SHP77 treated with DMSO at 0.1 percent for 48 hours (cell line): Measurements from ENCODE around the gene S100A7A.
"Not testable (repeated sequence)": the region's sequence is repeated elsewhere in the genome, so short reads cannot be mapped to it uniquely, and the experiment has no call there.

Experiments
- DNase-seq: peaks from one replicate; lab custom pipeline; 2025; lab: John Stamatoyannopoulos, UW

Gene S100A7A

DNA sequence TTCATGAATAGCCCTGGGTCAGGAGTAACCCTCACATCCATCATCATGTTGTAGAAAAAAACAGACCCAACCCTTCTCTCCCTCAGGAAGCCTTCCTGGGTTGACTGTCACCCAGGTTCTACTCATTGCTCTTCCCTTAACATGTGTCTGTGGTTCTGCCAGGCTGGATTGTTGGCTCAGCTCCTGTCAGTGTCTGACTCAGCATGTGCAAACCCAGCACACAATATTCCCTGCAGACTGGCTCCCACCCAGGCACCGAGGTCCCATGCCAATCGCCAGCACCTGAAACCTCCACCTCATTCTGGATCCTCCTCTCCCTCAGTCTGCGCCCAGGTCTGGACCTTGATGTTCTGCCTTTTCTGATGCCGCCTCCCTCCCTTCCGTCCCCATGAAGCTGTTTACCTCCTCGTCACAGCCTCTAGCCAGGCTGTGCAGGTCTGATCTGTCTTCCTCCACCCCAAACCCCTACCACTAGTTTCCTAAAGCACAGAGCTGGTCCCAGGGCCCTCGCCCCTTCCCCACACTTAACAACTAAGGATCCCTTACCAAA is 21.1 kb upstream of the S100A7A start:
- DNase-seq = no peak

DNA sequence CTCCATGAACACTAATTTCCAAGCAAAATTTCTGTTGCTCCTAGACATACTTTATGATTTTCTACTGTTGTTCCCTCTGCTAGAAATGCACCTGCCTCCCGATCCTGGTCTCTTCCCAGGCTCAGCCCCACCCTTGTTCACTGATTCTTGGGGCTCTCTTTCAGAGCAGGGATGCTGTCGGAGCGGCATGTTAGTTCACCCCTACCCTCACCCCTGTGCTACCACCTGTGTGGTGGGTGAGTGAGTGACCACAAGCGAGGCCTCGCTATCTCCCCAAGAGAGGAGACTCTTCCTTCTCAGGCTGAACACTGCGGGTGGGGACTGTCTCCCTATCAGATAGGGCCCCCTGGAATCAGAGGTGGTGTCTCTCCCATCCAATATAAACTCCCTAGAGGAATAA is 20.5 kb upstream of the S100A7A start:
- DNase-seq = no peak

DNA sequence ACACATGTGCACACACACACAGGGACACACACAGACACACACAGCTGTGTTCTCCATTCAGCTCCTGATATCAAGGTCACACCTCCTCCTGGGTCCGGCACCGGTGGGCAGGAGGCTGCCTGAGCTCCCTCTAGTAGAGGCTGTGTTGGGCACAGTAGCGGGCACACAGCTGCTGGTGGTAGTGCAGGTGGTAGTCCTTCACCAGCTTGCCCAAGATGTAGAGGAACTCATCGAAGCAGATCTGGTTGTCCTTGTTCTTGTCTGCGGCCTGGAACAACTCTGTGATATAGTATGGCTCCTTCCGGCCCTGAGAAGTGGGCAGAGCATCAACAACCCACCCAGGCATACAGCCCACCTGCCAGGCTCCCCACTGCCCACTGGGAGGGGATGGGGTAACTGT is 19.9 kb upstream of the S100A7A start:
- DNase-seq = no peak

DNA sequence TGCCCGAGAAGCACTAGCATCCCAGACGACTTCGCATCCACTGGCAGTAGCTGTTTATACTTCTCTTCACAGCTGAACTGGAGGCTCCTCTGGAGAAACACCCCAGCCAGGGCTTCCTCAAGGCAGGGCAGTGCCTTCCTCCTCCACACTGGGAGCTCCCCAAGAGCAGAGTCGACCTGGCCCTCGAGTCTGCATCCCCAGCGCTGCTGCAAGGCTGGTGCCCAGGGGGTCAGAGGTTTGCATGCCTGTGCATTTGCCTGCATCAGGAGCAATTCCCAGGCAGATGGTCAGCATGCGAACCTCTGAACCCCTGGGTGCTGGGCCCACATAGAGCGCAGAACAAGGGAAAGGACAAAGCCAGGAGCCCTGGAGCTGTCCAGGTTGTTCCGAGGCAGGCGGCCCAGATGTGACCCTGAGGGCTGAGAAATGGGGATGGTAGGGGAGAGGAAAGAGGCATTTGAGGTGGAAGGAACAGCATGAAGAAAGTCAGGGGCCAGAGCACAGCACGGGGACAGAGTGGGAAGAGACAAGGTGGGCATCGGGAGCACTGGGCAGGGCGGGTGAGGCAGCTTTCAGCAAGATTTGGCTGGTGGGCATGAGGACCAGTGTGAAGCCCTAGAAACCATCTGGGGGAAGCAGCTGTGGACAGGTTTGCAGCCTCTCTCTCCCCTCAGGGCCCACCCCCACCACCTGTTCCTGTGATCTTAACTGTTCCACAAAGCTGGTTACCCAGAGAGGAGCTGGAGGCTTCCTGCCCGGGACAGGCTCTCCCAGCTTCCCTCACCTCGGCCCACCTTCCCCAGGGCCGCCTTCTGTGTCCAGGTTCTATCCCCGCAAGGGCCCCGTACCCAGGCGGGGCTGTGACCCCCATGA is 19.0 kb upstream of the S100A7A start:
- no peak for DNase-seq

DNA sequence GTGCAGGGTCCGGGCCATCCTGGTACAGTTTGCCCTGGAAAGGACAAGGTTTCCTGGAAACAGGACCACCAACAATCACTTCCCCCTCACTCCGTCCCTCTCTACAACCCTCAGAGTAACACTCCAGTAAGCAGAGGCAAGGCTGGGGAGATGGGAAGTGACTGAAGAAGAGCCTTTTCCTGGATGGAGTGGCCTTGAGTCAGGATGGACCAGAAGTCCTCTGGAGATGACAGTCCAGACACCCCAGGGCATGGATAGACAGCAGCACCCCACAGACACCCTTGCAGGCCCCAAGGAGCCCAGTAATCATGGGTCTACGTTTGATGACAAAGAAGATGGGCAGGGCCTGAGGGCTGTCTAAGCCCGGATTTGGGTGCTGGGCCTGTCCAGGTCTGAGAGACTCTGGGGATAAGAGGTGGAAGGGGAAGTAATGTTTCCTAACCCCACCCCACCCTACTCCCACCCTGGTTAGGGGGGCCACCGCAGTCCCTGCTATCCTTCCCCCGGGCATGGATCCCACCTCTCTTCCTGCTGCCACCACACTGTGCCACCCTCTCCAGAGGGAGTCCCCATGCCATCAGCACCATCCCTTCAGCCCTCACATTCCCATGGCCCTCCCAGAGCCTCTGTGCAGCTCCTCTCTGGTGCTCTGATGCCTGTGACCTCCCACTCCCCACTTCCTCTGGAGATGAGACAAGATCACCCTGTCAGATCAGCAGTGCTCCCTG is 18.2 kb upstream of the S100A7A start:
- no peak for DNase-seq

DNA sequence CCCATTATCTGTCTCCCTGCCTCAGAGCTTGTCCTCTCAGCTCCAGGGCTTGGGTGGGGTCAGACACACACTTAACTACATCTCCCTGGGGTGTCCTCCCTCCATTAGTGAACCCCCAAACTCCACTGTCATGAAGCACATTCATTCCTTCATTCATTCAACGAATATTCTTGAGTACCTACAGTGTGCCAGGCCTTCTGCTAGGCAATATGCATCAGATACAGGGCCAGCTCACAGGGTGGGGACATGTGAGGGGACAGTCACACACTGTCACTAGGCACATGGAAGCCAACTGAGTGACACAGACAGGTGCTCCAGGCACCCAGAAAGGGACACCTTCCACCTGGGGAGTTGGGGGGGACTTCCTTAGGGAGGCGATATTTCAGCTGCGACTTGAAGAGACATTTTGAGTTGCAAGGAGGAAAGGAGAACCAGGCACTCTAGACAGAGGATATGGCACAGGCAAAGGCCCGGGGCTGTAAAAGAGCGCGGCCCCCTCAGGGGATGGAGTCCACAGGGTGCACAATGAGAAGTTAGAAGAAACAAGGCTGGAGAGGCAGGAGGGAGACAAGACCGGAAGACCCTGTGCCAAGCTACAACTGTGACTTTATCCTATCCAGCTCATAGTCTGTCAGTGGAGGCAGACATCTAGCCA is 16.8 kb upstream of the S100A7A start:
- DNase-seq = no peak

DNA sequence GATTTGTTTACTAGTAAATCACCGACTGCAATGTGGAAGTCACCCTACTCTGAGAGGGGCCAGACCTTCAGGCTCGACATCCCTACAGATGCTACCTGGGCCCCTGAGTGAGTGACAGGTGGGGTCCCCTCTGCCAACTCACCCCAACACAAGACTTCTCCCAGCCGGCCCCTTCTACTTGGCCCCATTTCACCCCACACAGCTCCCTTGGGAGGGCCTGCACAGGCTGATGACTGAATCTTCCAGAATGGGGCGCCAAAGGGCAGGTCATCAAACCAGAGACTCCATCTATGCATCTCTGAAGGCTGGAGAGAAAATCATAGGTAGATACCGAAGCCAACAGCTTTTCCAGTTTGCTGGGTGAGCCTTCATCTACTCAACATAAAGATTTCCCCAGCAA is 16.1 kb upstream of the S100A7A start:
- DNase-seq = no peak

DNA sequence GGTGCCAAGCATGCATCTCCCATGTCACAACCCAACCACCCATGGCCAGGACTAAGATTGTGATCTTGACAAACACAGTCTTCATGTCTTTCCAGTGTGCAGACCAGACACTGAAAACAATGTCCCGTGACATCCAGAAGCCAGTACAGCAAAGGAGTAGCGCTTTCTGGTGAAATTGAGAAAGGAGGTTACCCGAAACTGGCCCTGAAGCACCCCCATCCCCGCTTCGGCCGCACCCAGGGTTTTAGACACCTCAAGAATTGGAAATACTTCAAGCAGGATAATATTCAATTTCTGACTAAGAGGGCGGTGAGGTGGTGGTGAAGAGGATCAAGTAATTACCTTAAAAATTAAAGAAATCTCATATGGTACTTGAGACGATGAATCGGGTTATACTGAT is 14.9 kb upstream of the S100A7A start:
- no peak for DNase-seq

DNA sequence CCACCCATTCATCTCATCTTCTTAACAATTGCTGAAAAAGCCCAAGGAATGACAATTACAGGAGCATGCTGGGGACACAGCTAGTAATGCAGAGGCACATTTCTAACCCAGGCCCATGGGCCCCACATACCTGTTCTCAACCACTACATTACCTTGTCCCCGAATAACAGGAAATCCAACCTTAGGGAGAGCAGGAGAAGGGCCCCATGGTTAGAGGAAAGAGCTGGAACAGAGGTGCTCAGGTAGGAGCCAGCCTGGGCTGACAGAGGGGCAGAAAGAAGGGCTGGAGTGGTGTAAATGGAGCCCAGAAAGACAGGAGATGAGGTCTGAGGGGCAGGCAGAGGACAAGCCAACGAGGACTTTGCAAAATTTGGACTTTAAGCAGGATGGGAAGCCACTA is 14.1 kb upstream of the S100A7A start:
- no peak for DNase-seq

DNA sequence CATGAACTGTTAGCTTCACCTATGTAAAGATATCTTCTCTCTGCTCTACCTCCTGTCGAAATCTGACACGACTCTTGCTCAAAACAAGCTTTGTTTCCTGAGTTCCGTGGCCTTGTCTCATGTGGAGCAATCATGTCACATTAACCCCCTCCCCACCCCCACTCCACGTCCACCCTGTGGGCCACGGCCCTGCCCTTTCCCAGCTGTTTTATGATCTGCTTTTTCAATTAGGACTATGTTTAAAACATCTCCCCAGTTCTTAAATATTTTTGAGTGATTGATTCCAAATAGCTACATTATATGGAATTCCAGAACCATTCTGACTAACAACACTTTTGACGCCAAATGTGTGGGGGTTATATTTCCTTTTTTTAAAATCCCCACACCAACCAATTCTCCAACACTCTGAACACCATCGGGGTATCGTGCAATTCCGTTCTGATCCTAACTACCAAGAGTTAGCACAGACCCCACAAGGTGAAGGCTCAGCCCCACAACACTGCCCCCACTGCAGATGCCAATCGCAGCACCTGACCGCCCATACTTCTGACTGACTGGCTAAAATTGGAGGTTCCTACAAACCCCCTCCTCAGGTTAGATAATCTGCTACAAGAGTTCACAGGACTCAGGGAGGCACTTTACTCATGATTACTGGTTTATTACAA is 12.8 kb upstream of the S100A7A start:
- no peak for DNase-seq

DNA sequence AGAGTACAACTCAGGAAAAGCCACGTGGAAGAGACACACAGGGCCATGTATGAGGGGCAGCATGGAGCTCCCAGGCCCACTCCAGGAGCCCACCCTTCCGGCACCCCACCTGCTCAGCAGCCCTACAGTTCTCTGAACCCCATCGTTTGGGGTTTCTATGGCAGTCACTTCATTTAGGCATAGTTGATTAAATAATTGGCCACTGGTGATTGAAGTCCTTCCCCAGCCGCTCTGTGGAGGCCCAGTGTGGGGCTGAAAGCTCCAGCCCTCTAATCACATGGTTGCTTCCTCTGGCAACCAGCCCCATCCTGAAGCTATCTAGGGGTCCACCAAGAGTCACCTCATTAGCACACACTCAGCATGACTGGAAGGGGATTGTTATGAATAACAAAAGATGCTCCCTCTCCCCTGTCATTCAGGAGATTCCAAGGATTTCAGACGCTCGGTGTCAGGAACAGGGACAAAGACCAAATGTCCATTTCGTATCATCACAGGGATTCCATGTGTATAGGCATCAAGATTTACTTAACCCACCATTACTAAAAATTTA is 12.2 kb upstream of the S100A7A start:
- no peak for DNase-seq

DNA sequence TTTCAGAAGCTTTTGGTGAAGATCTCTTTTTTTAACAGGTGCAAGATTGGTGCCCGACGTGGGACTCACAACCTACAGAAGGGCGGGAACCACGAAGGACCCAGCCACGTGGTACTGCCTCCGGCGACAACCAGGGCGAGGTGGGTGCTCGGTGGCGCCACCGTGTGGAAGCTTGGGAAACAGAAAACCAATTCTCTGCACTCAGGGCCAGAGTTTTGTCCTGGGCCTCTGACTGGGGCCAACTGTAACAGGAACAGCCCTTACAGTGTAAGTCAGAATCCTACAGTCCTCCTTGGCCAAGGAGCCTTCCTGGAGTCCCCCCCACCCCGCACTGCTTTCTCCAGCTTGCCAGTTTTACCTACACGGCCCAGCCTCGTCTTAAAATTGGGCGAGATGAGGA is 11.6 kb upstream of the S100A7A start:
- DNase-seq = peak; percentile 14

DNA sequence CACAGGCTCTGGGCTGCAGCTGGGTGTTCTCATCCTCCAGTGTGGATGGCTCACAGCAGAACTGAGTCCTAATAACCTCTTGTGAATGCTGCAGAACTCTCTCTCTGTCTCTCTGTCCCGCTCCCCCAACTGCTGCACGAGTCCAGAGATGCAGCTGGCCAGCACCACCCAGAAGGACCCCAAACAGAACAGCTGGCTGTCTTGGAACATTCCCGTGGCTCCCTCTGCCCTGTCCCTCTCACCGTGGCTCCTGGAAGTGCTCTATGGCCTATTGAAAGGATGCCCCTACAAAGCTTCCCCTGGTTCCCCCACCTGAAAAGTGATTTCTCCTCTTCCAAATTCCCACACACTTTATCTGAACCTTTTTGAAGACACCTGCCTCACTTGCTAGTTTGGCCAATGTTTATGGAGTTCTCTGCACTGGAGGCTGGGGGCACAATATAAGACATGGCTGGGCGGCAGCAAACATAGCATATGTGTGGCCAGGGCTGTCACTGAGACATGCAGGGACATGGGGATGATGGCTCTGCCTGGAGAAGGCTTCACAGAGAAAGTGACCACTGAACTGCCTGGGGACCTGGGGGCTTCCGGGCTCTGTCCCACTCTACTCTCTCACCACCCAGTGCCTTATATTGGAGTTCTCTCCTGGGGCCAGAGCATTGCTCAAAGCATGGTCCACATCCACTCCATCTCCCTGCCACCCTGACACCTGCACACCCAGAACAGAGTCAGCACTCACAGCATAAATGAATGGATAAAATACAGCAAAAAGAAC is 10.3 kb upstream of the S100A7A start:
- not testable (repeated sequence) for DNase-seq

DNA sequence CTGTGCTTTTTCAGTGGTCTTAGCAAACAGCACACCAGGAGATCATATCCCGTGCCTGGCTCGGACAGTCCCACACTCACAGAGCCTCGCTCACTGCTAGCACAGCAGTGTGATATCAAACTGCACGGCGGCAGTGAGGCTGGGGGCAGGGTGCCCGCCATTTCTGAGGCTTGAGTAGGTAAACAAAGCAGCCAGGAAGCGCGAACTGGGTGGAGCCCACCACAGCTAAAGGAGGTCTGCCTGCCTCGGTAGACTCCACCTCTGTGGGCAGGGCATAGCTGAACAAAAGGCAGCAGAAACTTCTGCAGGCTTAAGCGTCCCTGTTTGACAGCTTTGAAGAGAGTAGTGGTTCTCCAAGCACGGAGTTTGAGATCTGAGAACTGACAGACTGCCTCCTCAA is 9.0 kb upstream of the S100A7A start:
- DNase-seq = peak; percentile 17

DNA sequence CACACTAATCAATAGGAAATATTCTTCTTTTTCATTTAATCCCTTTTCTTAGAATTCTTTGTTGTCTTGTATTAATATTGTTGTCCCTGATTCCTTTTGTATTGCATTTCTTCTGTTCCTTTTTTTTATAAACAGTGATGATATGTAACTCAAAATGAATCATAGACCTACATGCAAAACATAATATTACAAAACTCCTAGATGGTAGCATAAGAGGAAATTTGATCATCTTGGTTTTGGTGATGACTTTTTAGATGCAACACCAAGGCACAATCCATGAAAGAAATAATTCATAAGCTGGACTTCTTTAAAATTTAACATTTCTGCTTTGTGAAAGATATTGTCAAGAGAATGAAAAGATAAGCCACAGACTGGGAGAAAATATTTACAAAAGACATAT is 2.4 kb upstream of the S100A7A start:
- DNase-seq = not testable (repeated sequence)

DNA sequence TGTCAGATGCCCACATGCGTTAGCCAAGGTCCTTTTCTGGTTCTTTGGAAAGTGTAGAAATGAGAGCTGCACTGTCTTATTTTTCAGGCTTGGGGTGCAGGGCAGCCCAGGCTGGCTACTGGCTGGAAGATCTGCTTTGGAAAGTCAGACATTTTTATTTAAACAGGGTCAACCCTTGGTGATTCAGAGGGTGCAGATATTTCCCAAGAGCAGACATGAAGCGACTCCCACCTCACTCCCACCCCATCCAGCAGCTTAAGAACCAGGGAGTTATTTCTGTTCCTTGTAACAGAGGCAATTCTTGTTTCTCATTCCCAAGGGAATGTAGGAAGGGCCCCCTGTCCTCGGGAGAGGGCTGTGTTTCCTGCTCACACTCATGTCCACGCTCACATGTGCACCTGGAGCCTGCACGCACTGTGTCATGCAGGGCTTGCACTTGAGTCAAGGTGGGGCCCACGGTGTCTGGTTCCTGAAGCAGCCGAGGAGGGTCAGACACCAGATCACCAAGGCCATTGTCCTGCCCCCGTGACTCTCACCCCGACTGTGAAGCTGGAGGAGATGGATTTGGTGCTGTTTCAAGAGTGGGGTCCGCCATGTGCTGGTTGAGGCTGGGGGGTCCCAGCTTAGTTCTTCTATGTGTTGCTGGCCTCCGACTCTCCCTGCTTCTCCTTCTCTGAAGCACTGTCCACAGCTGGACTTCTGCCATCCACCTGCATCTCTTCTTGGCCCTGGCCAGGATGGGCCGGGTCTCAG is 992 bp downstream of the S100A7A start:
- DNase-seq = no peak

DNA sequence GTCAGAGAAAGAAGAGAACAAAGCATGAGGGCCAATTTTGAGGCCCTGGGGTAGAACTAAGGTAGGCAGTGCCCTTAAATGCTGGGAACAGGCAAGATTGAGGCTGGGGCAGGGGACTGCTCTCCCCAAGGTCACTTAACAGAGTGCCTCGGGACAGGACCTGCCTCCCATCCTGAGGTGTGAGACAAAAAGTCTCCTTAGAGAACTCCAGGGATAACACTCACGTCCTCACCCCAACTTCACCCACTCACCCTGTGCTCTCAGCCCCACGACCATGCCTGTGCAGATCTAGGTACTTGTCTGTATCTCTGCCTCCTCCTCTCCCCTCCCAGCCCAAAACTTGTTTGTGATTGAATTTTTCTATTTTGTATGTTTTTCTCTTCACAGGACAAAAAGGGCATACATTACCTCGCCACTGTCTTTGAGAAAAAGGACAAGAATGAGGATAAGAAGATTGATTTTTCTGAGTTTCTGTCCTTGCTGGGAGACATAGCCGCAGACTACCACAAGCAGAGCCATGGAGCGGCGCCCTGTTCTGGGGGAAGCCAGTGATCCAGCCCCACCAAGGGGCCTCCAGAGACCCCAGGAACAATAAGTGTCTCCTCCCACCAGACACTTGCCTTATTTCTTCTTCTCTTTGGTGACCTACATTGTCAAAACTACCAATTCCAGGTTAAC is 2.6 kb downstream of the S100A7A start:
- DNase-seq = not testable (repeated sequence)

DNA sequence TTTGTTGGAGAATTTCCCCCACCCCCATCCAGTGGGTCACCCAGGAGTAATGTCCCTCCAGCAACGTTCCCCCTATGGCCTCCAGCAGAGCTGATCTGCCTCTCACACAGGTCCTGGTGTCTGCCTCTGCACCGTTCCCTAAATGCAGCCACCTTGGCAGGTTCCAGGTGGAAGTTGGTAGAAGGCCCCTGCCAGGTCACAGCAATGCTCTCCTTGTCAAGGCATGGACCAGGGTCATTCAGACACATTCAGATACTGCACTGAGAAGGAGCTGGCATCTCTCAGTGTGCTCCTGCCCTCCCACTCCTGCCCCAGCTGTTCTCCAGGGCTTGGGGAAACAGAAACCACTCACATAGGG is 3.1 kb downstream of the S100A7A start:
- not testable (repeated sequence) for DNase-seq

DNA sequence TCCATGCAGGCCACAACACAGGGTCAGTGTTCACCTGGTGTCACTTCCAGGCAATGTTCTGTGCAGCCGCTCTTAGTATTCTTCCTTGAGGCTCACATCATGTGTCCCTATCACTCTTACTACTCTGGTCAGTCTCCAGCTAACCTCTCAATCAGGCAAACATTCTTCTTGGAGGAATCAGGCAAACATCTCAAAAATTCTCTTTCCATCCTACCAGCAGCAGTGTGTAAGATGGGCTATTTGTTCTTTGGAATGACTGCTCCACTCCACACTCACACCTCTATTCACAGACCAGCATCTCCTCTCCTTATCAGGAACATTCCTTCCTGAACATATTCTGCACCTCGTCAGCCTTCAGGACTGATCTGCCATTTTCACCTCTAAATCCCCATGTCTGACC is 4.0 kb downstream of the S100A7A start:
- DNase-seq = no peak
